ENCODE results near the gene DLG2. TPM values are rescaled to one million over a fixed set of nuclear protein-coding genes. Genes with fewer than 3 reads are reported as not detected.
A peak's percentile ranks its signal among the peaks of the same experiment; 100 is the strongest.
"Not testable (repeated sequence)": the region's sequence is repeated elsewhere in the genome, so short reads cannot be mapped to it uniquely, and the experiment has no call there.

The DLG2 gene
- total and polyA plus RNA-seq, 11 donors = 2.4 to 13.9 (median 7.1) TPM

DNA sequence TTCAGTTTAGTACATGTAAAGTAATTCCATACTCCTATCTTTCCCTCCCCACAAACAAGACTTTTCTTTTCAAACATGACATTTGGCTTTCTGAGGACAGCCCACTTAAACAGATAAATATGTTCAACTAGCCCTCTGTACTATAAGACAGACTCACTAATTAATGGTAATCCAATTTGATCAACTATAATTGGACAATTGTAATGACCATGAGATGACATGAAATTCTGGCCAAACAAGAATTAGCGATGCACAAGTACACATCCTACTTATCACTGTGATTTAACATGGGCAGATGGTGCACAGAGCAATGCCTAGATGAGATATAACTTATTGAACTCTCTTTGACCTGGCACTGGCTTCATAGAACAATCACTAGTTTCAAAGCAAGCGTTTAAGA is 1307.3 kb downstream of the DLG2 start:
- H3K27ac ChIP-seq = no peak overlapping the region
- peaks cover 0 to 5% (median 0%) of the 10 kb centered on the region in 12 donors for H3K9me3 ChIP-seq
- no peaks in the 10 kb centered on the region for H3K27me3 ChIP-seq
- DNase-seq = no peak
- no peaks in the 10 kb centered on the region for H3K4me1 ChIP-seq
- no peaks in the 10 kb centered on the region for H3K36me3 ChIP-seq
- no peak for TF ChIP-seq POLR2A (IDR thresholded peaks at IDR 0.05)
- TF ChIP-seq, protein P1, sequence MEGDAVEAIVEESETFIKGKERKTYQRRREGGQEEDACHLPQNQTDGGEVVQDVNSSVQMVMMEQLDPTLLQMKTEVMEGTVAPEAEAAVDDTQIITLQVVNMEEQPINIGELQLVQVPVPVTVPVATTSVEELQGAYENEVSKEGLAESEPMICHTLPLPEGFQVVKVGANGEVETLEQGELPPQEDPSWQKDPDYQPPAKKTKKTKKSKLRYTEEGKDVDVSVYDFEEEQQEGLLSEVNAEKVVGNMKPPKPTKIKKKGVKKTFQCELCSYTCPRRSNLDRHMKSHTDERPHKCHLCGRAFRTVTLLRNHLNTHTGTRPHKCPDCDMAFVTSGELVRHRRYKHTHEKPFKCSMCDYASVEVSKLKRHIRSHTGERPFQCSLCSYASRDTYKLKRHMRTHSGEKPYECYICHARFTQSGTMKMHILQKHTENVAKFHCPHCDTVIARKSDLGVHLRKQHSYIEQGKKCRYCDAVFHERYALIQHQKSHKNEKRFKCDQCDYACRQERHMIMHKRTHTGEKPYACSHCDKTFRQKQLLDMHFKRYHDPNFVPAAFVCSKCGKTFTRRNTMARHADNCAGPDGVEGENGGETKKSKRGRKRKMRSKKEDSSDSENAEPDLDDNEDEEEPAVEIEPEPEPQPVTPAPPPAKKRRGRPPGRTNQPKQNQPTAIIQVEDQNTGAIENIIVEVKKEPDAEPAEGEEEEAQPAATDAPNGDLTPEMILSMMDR (IDR thresholded peaks at IDR 0.05) = no peak
- no peak for ATAC-seq
- H3K4me3 ChIP-seq = no peak overlapping the region
- WGBS, 4 donors = 69 to 87% (median 82%) methylated on average over 2 of the region's 2 CpGs
- intact Hi-C loops (cut with DNase I) = no loop called here

DNA sequence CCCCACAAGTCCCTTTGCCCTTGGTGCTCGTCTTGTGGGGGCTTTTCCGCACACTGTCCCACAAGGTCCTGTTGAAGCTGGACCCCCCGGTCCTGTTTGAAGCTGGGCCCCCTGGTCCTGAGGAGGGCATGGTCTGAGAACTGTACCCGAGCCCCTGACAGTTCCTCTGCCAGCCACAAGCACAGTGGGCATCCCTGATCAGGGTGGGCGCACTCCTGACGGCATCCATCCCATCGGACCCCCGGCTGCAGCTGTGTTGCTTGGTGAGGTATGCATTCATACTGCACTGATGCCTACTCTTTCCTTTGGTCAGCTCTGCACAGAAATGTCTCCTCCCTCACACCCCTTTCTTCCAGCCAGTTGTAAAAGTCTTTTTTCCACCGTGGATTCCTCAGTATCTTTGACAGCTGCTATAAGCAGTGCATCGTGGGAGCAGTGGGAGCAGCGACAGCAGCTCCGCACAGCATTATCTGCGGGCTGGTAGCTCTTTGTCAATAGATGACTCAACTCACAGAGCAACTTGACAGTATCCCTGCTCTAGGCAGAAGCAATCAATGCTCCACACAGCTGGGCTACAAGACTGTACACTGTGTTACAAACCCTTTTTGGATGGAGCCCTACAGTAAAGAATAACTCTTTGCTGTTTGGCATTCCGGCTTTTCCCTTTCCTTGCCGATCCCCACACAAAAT is 1310.1 kb downstream of the DLG2 start:
- H3K9me3 ChIP-seq = no peaks in the 10 kb centered on the region
- intact Hi-C loops (cut with DNase I) = no loop called here
- WGBS, 4 donors = 54 to 60% (median 56%) methylated on average over 15 of the region's 15 CpGs
- H3K4me3 ChIP-seq = peak overlapping the region in 8 of 12 donors; percentile 3 to 45 (median 24)
- H3K36me3 ChIP-seq = no peaks in the 10 kb centered on the region
- no peaks in the 10 kb centered on the region for H3K27me3 ChIP-seq
- DNase-seq (peak in 1 of 5 donors; percentile 44), ATAC-seq (peak; percentile 75 to 89 (median 87))
- no peak for TF ChIP-seq POLR2A (IDR thresholded peaks at IDR 0.05)
- TF ChIP-seq, protein P1 (IDR thresholded peaks at IDR 0.05) = no peak
- H3K4me1 ChIP-seq = peaks cover 0 to 4% (median 0%) of the 10 kb centered on the region in 12 donors
- H3K27ac ChIP-seq = no peak overlapping the region

GRCh38 chr11:84313830-84314359 is 1313.2 kb downstream of the DLG2 start:
- Histone ChIP-seq H3K27ac (peak overlapping the region in 1 of 12 donors; percentile 14), H3K4me1 (peaks cover 0 to 4% (median 0%) of the 10 kb centered on the region in 12 donors), H3K9me3 (no peaks in the 10 kb centered on the region), H3K36me3 (no peaks in the 10 kb centered on the region), H3K4me3 (no peak overlapping the region), H3K27me3 (no peaks in the 10 kb centered on the region)
- intact Hi-C loops (cut with DNase I) = no loop called here
- no peak for DNase-seq
- TF ChIP-seq, protein P1 (IDR thresholded peaks at IDR 0.05) = no peak
- TF ChIP-seq POLR2A (IDR thresholded peaks at IDR 0.05) = no peak
- ATAC-seq = peak; percentile 38 to 85 (median 66)
- 43 to 57% (median 54%) methylated on average over 4 of the region's 4 CpGs for WGBS, 4 donors

GRCh38 chr11:84310268-84310667 is 1316.9 kb downstream of the DLG2 start:
- intact Hi-C loops (cut with DNase I) = no loop called here
- DNase-seq (no peak), ATAC-seq (no peak)
- no peaks in the 10 kb centered on the region for H3K36me3 ChIP-seq
- no peaks in the 10 kb centered on the region for H3K9me3 ChIP-seq
- peaks cover 0 to 4% (median 0%) of the 10 kb centered on the region in 12 donors for H3K4me1 ChIP-seq
- H3K27ac ChIP-seq = no peak overlapping the region
- WGBS, 4 donors = 48 to 68% (median 55%) methylated on average over 1 of the region's 1 CpG
- no peak overlapping the region for H3K4me3 ChIP-seq
- TF ChIP-seq POLR2A (IDR thresholded peaks at IDR 0.05) = no peak
- TF ChIP-seq, protein P1 (IDR thresholded peaks at IDR 0.05) = no peak
- H3K27me3 ChIP-seq = no peaks in the 10 kb centered on the region

DNA sequence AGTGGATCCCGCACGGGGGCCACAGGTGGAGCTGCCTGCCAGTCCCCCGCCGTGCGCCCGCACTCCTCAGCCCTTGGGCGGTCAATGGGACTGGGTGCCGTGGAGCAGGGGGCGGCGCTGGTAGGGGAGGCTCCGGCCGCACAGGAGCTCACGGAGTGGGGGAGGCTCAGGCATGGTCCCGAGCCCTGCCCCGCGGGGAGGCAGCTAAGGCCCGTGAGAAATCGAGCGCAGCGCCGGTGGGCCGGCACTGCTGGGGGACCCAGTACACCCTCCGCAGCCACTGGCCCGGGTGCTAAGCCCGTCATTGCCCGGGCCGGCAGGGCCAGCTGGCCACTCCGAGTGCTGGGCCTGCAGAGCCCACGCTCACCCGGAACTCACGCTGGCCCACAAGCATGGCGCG is 1318.7 kb downstream of the DLG2 start:
- ATAC-seq; H3K36me3 ChIP-seq; H3K27me3 ChIP-seq; H3K27ac ChIP-seq; H3K4me1 ChIP-seq; DNase-seq; H3K4me3 ChIP-seq; intact Hi-C loops (cut with DNase I); H3K9me3 ChIP-seq: not testable (repeated sequence)
- 93 to 98% (median 97%) methylated on average over 16 to 33 of the region's 33 CpGs for WGBS, 4 donors
